ENCODE results near the gene FGF19.
A peak's percentile ranks its signal among the peaks of the same experiment; 100 is the strongest.

The FGF19 gene

GRCh38 chr11:69716891-69717747, 13.3 kb upstream of the FGF19 start:
- DNase-seq (ENCODE audit: low read depth): no peak

DNA sequence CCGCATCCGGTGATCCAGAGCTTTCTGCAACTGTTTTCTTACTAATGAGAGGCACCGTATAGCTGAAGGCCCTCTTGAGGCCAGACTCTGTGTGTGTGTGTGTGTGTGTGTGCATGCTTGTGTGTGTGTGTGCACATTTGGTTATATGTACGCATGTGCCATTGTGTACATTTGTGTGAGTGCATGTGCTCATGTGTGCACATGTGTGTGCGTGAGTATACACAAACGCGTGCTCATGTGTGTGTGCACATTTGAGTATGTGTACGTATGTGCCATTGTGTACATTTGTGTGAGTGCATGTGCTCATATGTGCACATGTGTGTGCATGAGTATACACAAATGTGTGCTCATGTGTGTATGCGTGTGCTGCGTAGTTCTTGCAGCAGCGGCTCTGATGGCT, 12.3 kb upstream of the FGF19 start:
- DNase-seq (ENCODE audit: low read depth): no peak

- DNase-seq (ENCODE audit: low read depth): no peak
These were observed 11.6 kb upstream of the FGF19 start for GRCh38 chr11:69715446-69715845.

- no peak for DNase-seq (ENCODE audit: low read depth)
These were observed 8.3 kb upstream of the FGF19 start for GRCh38 chr11:69711822-69712801.

DNA sequence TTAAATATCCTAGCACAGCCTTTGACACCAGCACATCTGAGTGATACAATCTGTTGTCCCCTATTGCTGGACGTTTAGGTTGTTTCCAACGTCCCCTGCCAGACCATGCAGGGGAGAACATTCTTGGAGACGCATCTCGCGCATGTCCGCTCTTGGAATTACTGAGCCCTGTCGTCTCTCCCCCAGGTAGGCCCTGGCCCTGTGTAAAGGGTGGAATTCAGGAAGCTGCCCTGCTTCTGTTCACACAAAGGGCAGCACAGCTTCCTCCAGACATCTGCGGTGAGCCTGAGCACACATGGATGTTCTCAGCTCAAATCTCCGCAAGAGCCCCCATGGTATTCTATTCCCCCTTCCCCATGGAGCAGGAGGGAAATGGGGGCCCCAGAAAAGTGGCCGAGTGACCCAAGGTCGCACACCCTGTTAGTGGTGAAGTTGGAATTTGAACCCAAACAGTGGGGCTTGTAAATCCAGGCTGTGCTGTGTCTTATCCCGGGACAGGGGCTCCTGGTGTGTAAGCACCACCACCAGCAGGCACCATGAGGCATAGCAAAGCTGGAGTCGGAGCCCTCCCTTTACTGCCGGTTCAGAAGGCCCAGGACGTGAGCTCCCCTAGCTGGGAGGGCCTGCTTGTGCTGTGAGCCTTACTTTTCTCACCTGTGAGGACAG, 5.0 kb upstream of the FGF19 start:
- no peak for DNase-seq (ENCODE audit: low read depth)

DNA sequence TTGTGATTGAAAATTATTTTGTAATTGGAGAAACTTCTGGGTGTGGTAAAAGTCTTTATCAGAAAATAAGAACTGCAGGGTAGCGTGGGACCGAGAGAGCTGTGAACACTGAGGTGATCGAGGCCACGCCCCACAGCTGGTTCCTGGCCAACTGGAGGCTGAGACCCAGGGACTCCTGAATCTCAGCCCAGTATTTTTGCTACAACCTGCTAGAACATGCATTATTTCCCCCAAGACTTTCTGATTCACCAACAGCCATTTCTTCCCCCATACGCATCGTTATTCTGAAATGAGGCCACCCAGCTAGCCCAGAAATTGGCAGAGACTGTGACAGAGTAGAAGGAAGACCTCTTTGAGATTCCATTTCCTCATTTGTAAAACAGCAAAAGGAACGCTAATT, 3.4 kb upstream of the FGF19 start:
- DNase-seq (ENCODE audit: low read depth): no peak

DNA sequence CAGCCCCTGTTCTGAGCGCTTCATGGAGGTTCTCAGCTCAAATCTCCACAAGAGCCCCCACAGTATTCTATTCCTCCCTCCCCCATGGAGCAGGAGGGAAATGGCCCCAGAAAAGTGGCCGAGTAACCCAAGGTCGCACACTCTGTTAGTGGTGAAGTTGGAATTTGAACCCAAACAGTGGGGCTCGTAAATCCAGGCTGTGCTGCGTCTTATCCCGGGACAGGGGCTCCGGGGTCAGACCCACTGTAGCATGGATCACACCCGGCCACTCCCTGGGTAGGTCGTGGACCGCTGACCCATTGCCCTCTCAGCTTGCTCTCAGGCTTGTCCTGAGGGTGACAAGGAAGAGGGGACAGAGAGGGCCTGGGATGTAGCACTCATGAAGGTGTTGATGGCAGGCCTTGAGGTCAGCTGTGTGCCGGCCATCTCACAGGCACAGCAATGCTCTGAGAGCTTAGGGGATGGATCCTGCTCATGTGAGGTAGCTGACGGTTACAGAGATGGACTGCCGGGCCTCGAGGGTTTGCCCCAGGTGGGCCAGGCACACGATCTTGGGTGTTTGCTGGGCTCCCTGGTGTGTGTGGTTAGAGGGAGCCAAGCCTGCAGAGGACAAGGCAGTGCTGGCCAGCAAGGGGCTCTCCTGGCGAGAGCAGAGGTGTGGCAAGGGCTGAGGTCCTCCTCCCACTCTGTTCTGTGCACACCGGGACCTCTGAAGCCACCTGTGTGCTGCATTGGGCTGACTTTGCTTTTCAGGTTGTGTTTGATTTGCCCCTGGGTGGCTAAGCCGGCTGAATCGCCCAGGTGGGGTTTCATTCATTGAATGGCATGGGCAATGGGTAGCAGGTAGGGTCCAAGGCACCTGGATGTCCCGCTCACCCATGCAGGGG, 2.3 kb upstream of the FGF19 start:
- no peak for DNase-seq (ENCODE audit: low read depth)

GRCh38 chr11:69705351-69705811, 1.6 kb upstream of the FGF19 start:
- DNase-seq (ENCODE audit: low read depth): no peak

- DNase-seq (ENCODE audit: low read depth): no peak
These were observed 859 bp upstream of the FGF19 start for GRCh38 chr11:69704508-69705253.

DNA sequence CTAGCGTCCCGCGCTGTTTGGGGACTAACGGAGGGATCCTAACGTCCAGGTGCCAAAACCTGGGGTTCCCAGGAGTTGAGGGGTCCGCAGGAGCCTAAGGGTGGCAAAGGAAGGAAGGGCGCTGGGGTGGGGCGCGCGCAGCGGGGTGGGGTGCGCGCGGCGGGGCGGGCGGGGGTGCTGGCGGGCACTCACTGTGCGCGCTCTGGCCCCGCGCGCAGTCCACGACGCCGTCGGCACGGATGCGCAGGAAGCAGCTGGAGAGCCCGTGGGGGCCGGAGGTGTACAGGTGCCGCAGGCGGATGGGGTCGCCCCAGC, 412 bp downstream of the FGF19 start:
- DNase-seq (ENCODE audit: low read depth): no peak

DNA sequence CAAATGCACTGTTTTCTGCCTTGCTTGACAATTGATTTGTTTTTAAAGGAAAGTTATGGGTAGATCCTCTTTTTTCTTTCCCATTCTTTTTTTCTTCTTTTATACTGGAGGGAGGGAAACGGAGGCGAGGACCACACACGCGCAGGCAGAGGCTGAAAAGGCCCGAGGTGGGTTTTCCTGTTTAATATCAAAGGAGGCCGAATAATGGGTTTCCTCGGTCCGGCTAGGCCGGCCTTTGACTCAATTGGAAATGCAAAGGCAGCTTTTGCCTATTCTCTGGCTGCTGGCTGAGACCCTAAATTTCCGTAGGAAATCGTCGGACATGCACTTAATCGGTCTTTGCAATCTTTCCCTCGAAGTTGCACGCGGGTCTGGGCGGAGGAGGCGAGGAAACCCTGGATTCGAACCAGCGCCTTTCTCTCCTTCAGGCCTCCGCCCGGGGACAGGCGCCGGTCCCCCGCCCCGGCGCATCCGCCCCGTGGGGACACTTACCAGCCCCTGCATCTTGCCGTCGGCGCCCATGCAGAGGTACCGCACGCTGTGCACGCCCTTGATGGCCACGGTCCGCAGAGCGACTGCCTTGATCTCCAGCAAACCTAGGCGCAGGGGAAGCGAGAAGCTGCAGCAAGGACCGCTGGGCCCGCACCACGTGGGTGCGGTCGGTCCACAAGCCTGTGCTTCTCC, 911 bp downstream of the FGF19 start:
- DNase-seq (ENCODE audit: low read depth): no peak

- DNase-seq (ENCODE audit: low read depth): no peak
These were observed 1.6 kb downstream of the FGF19 start for GRCh38 chr11:69702239-69702691.

DNA sequence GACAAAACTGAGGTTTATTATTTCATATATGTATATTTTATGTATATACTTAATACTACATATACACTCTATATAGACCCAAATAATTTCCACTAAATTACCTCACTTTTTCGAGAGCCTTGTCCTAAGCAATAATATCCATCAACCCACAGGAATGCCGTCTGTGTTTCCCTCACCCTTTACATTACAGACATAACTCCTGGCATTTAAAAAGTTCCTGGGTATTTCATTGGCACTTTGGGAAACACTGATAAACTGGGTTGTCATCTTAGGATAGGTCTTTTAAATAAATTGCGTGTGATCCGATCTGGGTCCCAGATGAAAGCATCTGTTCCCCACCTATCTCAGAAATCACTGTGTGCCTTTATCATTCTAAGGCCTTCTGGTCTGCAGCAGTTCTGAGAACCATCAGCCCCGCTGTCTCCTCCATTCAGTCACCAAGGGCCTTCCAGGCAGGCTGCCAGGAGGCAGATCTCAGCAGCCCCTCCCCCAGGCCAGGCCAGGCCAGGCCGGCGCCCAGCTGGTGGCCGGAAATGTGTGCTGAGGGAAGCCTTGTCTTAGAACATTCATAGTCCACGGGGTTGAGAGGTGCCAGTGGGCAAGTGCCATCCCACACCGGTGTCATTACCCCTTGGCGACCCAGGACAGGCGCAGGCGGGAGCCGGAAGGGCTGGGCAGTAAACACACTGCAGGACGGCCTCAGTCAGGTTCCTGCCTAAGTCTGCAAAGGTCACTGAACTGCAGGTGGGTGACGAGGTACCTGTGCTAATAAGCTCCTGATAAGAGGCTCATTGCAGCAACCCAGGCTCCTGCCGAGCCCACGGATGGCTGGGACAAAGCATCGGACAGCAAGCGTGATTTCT, 3.3 kb downstream of the FGF19 start:
- DNase-seq (ENCODE audit: low read depth): peak; percentile 23

- DNase-seq (ENCODE audit: low read depth): no peak
These were observed 4.6 kb downstream of the FGF19 start for GRCh38 chr11:69699213-69699612.

DNA sequence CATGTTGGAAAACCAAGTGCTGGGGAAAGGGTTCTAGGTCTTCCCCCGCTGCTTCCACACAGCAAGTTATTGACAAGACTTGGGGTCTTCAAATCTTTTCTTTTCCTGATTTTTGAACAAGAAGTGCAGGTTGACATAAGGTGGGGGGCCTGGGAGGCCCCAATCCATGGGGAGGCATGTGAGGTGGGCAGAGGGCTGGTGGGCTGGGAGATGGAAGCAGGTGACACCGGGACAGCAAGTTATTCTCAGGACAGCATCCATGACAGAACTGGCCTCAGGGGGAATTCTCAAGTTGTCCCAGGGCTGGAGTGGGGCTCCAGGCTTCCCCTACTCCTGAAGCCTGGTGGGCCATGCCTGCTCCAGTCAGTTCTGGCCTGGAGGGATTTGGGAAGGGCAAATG, 5.5 kb downstream of the FGF19 start:
- no peak for DNase-seq (ENCODE audit: low read depth)

GRCh38 chr11:69697861-69698260, 6.0 kb downstream of the FGF19 start:
- no peak for DNase-seq (ENCODE audit: low read depth)

- DNase-seq (ENCODE audit: low read depth): no peak
These were observed 6.4 kb downstream of the FGF19 start for GRCh38 chr11:69697469-69697843.

DNA sequence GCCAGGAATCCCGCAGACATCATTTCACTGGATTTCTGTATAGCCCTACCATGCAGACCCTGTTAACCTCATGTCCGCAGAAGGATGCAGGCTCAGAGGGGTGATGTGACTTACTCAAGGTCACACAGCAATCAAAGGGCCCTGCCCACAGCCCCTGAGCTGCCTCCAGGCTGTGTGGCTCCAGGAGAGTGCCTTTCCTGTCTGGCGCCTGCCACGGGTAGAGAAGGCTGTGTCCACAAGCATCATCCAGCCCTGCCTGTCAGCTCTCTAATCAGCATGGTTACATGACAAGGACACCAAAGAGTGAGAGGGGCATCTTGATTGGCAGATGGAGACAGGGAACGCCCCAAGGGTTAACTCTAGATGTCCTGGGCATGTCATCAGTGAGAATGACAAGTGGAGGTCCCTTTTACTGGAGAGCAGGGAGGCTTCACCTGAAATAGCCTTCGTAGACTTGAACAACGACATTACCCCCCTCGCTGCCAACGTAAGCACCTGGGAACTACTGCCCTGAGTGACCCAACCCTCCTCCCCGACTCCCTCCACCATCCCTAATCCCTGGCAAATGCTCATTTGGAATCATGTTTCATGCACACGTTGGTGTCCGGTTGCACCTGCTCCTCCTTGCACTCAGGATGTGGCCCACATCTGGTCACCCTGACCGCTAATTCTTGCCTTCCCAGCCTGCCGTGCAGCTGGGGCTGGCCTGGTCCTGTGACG, 6.9 kb downstream of the FGF19 start:
- DNase-seq (ENCODE audit: low read depth): no peak

All from HS-27A (cell line).